ENCODE measurements around the gene LMX1A.

The LMX1A gene

GRCh38 chr1:165288350-165289120 is 68.0 kb downstream of the LMX1A start:
- no peaks in the 10 kb centered on the region for H3K79me2 ChIP-seq (ENCODE audit: low read length)
- no peak for DNase-seq

DNA sequence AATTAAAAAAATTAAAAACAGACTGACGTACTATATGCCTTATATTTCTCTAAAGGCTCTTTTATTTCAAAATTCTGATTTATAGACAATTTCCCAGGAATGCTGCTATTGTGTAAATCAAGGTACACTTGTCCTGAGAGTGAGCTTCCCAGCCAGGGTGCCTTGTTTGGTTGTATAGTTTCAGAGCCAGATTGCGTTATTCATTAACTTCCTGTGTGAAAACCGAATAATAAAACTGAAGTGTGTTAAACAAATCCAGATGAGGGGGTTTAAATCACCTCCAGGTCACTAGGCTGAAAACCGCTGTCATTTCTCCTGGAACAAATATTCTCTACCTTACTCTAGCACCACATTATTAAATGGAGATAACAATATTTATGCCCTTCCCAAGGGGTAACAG is 68.7 kb downstream of the LMX1A start:
- no peak overlapping the region for H3K9ac ChIP-seq (ENCODE audit: low read length)
- H3K36me3 ChIP-seq (replicated peaks; ENCODE audit: insufficient read depth, low read length), result no peaks in the 10 kb centered on the region
- no peaks in the 10 kb centered on the region for H3K9me2 ChIP-seq (replicated peaks; ENCODE audit: insufficient read depth, low read length)
- H3K27ac ChIP-seq (ENCODE audit: low read length), result no peak overlapping the region
- no peaks in the 10 kb centered on the region for H3F3A ChIP-seq (ENCODE audit: insufficient read depth, low read length)
- H3K4me2 ChIP-seq (ENCODE audit: low read depth, low read length), result no peak overlapping the region
- H3K4me3 ChIP-seq (ENCODE audit: low read length), result no peak overlapping the region
- DNase-seq, result no peak
- no peaks in the 10 kb centered on the region for H3K4me1 ChIP-seq (ENCODE audit: low read length)
- TF ChIP-seq EZH2 (optimal IDR thresholded peaks at IDR 0.05; ENCODE audit: low read depth, low read length) (no peak), CTCF (IDR thresholded peaks at IDR 0.05; ENCODE audit: low read length) (no peak)
- H3K27me3 ChIP-seq (replicated peaks; ENCODE audit: insufficient read depth, low read length), result no peaks in the 10 kb centered on the region
- no peaks in the 10 kb centered on the region for H3K79me2 ChIP-seq (ENCODE audit: low read length)
- H2AFZ ChIP-seq (ENCODE audit: low read length), result no peak overlapping the region
- no peaks in the 10 kb centered on the region for H4K20me1 ChIP-seq (ENCODE audit: insufficient read depth, low read length)
- no peaks in the 10 kb centered on the region for H3K9me3 ChIP-seq (replicated peaks; ENCODE audit: insufficient read depth, low read length)

More at GRCh38 chr1:165288350-165289120, 68.0 kb downstream of the LMX1A start:
- Histone ChIP-seq H3K36me3 (replicated peaks; ENCODE audit: insufficient read depth, low read length) (no peaks in the 10 kb centered on the region), H3K27me3 (replicated peaks; ENCODE audit: insufficient read depth, low read length) (no peaks in the 10 kb centered on the region), H3F3A (ENCODE audit: insufficient read depth, low read length) (no peaks in the 10 kb centered on the region), H3K4me1 (ENCODE audit: low read length) (no peaks in the 10 kb centered on the region), H3K9me3 (replicated peaks; ENCODE audit: insufficient read depth, low read length) (no peaks in the 10 kb centered on the region), H2AFZ (ENCODE audit: low read length) (no peak overlapping the region), H3K27ac (ENCODE audit: low read length) (no peak overlapping the region), H4K20me1 (ENCODE audit: insufficient read depth, low read length) (no peaks in the 10 kb centered on the region), H3K4me2 (ENCODE audit: low read depth, low read length) (no peak overlapping the region), H3K9me2 (replicated peaks; ENCODE audit: insufficient read depth, low read length) (no peaks in the 10 kb centered on the region), H3K9ac (ENCODE audit: low read length) (no peak overlapping the region), H3K4me3 (ENCODE audit: low read length) (no peak overlapping the region)
- TF ChIP-seq CTCF (IDR thresholded peaks at IDR 0.05; ENCODE audit: low read length) (no peak), EZH2phosphoT487 (IDR thresholded peaks at IDR 0.05; ENCODE audit: low read length) (no peak), EZH2 (optimal IDR thresholded peaks at IDR 0.05; ENCODE audit: low read depth, low read length) (no peak)

- H3K4me3 ChIP-seq (ENCODE audit: low read length), result no peak overlapping the region
Measured at GRCh38 chr1:165287329-165287728, 69.2 kb downstream of the LMX1A start.

More at GRCh38 chr1:165287329-165287728, 69.2 kb downstream of the LMX1A start:
- TF ChIP-seq EZH2phosphoT487 (IDR thresholded peaks at IDR 0.05; ENCODE audit: low read length) (no peak), EZH2 (optimal IDR thresholded peaks at IDR 0.05; ENCODE audit: low read depth, low read length) (no peak), CTCF (IDR thresholded peaks at IDR 0.05; ENCODE audit: low read length) (no peak)
- Histone ChIP-seq H3K36me3 (replicated peaks; ENCODE audit: insufficient read depth, low read length) (no peaks in the 10 kb centered on the region), H3F3A (ENCODE audit: insufficient read depth, low read length) (no peaks in the 10 kb centered on the region), H2AFZ (ENCODE audit: low read length) (no peak overlapping the region), H3K9me2 (replicated peaks; ENCODE audit: insufficient read depth, low read length) (no peaks in the 10 kb centered on the region), H3K4me2 (ENCODE audit: low read depth, low read length) (no peak overlapping the region), H3K4me1 (ENCODE audit: low read length) (no peaks in the 10 kb centered on the region), H4K20me1 (ENCODE audit: insufficient read depth, low read length) (no peaks in the 10 kb centered on the region), H3K27ac (ENCODE audit: low read length) (no peak overlapping the region), H3K79me2 (ENCODE audit: low read length) (no peaks in the 10 kb centered on the region), H3K9me3 (replicated peaks; ENCODE audit: insufficient read depth, low read length) (no peaks in the 10 kb centered on the region), H3K27me3 (replicated peaks; ENCODE audit: insufficient read depth, low read length) (no peaks in the 10 kb centered on the region), H3K9ac (ENCODE audit: low read length) (no peak overlapping the region)
- no peak for DNase-seq
